ENCODE results near the gene CXCL8.

CXCL8 gene

GRCh38 chr4:73741031-73741749, 821 bp downstream of the CXCL8 start:
- Mint-ChIP-seq H3K4me1 (no peaks in the 10 kb centered on the region), H3K4me3 (no peak overlapping the region), H3K36me3 (ENCODE audit: insufficient read depth) (no peaks in the 10 kb centered on the region), H3K27me3 (no peaks in the 10 kb centered on the region), H3K9me3 (peaks cover 6% of the 10 kb centered on the region), H3K27ac (ENCODE audit: low read depth) (no peak overlapping the region)
- ATAC-seq (replicated peaks; ENCODE audit: extremely low read depth, poor library complexity, severe bottlenecking) (no peak), DNase-seq (ENCODE audit: low spot score in 2 of 2) (no peak)

GRCh38 chr4:73741750-73742489, 1.6 kb downstream of the CXCL8 start:
- peaks cover 6% of the 10 kb centered on the region for H3K9me3 Mint-ChIP-seq
- DNase-seq (ENCODE audit: low spot score in 2 of 2), result no peak
- no peaks in the 10 kb centered on the region for H3K4me1 Mint-ChIP-seq
- ATAC-seq (replicated peaks; ENCODE audit: extremely low read depth, poor library complexity, severe bottlenecking), result no peak
- no peaks in the 10 kb centered on the region for H3K36me3 Mint-ChIP-seq (ENCODE audit: insufficient read depth)
- H3K27ac Mint-ChIP-seq (ENCODE audit: low read depth), result no peak overlapping the region
- H3K27me3 Mint-ChIP-seq, result no peaks in the 10 kb centered on the region
- H3K4me3 Mint-ChIP-seq, result no peak overlapping the region

- Mint-ChIP-seq H3K36me3 (ENCODE audit: insufficient read depth) (no peaks in the 10 kb centered on the region), H3K4me1 (no peaks in the 10 kb centered on the region), H3K9me3 (peaks cover 6% of the 10 kb centered on the region), H3K4me3 (no peak overlapping the region), H3K27ac (ENCODE audit: low read depth) (no peak overlapping the region), H3K27me3 (no peaks in the 10 kb centered on the region)
- ATAC-seq (replicated peaks; ENCODE audit: extremely low read depth, poor library complexity, severe bottlenecking), result no peak
- DNase-seq (ENCODE audit: low spot score in 2 of 2), result no peak
Observed at GRCh38 chr4:73742490-73743160, 2.3 kb downstream of the CXCL8 start.

- Mint-ChIP-seq H3K9me3 (peaks cover 6% of the 10 kb centered on the region), H3K4me1 (no peaks in the 10 kb centered on the region), H3K36me3 (ENCODE audit: insufficient read depth) (no peaks in the 10 kb centered on the region), H3K4me3 (no peak overlapping the region), H3K27me3 (no peaks in the 10 kb centered on the region), H3K27ac (ENCODE audit: low read depth) (no peak overlapping the region)
- no peak for DNase-seq (ENCODE audit: low spot score in 2 of 2)
- ATAC-seq (replicated peaks; ENCODE audit: extremely low read depth, poor library complexity, severe bottlenecking), result no peak
Observed at GRCh38 chr4:73743281-73743680, 2.9 kb downstream of the CXCL8 start.

- no peak for ATAC-seq (replicated peaks; ENCODE audit: extremely low read depth, poor library complexity, severe bottlenecking)
- Mint-ChIP-seq H3K27ac (ENCODE audit: low read depth) (no peak overlapping the region), H3K4me1 (no peaks in the 10 kb centered on the region), H3K36me3 (ENCODE audit: insufficient read depth) (no peaks in the 10 kb centered on the region), H3K4me3 (no peak overlapping the region), H3K9me3 (peaks cover 6% of the 10 kb centered on the region), H3K27me3 (no peaks in the 10 kb centered on the region)
- DNase-seq (ENCODE audit: low spot score in 2 of 2), result no peak
Observed at GRCh38 chr4:73743795-73744194, 3.4 kb downstream of the CXCL8 start.

GRCh38 chr4:73744203-73744602, 3.8 kb downstream of the CXCL8 start:
- DNase-seq (ENCODE audit: low spot score in 2 of 2) (no peak), ATAC-seq (replicated peaks; ENCODE audit: extremely low read depth, poor library complexity, severe bottlenecking) (no peak)
- no peak overlapping the region for H3K4me3 Mint-ChIP-seq
- H3K36me3 Mint-ChIP-seq (ENCODE audit: insufficient read depth), result no peaks in the 10 kb centered on the region
- H3K4me1 Mint-ChIP-seq, result no peaks in the 10 kb centered on the region
- no peak overlapping the region for H3K27ac Mint-ChIP-seq (ENCODE audit: low read depth)
- H3K27me3 Mint-ChIP-seq, result no peaks in the 10 kb centered on the region
- peaks cover 6% of the 10 kb centered on the region for H3K9me3 Mint-ChIP-seq

- Mint-ChIP-seq H3K27ac (ENCODE audit: low read depth) (no peak overlapping the region), H3K9me3 (peaks cover 6% of the 10 kb centered on the region), H3K36me3 (ENCODE audit: insufficient read depth) (no peaks in the 10 kb centered on the region), H3K27me3 (no peaks in the 10 kb centered on the region), H3K4me3 (no peak overlapping the region), H3K4me1 (no peaks in the 10 kb centered on the region)
- DNase-seq (ENCODE audit: low spot score in 2 of 2) (no peak), ATAC-seq (replicated peaks; ENCODE audit: extremely low read depth, poor library complexity, severe bottlenecking) (no peak)
Observed at GRCh38 chr4:73750730-73751129, 10.4 kb downstream of the CXCL8 start.

- H3K27ac Mint-ChIP-seq (ENCODE audit: low read depth), result no peak overlapping the region
- H3K27me3 Mint-ChIP-seq, result no peaks in the 10 kb centered on the region
- no peak for DNase-seq (ENCODE audit: low spot score in 2 of 2)
- H3K36me3 Mint-ChIP-seq (ENCODE audit: insufficient read depth), result no peaks in the 10 kb centered on the region
- no peaks in the 10 kb centered on the region for H3K4me1 Mint-ChIP-seq
- H3K9me3 Mint-ChIP-seq, result peaks cover 6% of the 10 kb centered on the region
- no peak for ATAC-seq (replicated peaks; ENCODE audit: extremely low read depth, poor library complexity, severe bottlenecking)
- H3K4me3 Mint-ChIP-seq, result no peak overlapping the region
Observed at GRCh38 chr4:73751166-73751565, 10.8 kb downstream of the CXCL8 start.

GRCh38 chr4:73751830-73752229, 11.5 kb downstream of the CXCL8 start:
- Mint-ChIP-seq H3K4me3 (no peak overlapping the region), H3K27ac (ENCODE audit: low read depth) (no peak overlapping the region), H3K9me3 (peaks cover 6% of the 10 kb centered on the region), H3K36me3 (ENCODE audit: insufficient read depth) (no peaks in the 10 kb centered on the region), H3K27me3 (no peaks in the 10 kb centered on the region), H3K4me1 (no peaks in the 10 kb centered on the region)
- ATAC-seq (replicated peaks; ENCODE audit: extremely low read depth, poor library complexity, severe bottlenecking) (no peak), DNase-seq (ENCODE audit: low spot score in 2 of 2) (no peak)

- ATAC-seq (replicated peaks; ENCODE audit: extremely low read depth, poor library complexity, severe bottlenecking), result no peak
- no peaks in the 10 kb centered on the region for H3K4me1 Mint-ChIP-seq
- DNase-seq (ENCODE audit: low spot score in 2 of 2), result no peak
- no peaks in the 10 kb centered on the region for H3K36me3 Mint-ChIP-seq (ENCODE audit: insufficient read depth)
- H3K9me3 Mint-ChIP-seq, result peaks cover 6% of the 10 kb centered on the region
- H3K4me3 Mint-ChIP-seq, result no peak overlapping the region
- H3K27me3 Mint-ChIP-seq, result no peaks in the 10 kb centered on the region
- H3K27ac Mint-ChIP-seq (ENCODE audit: low read depth), result no peak overlapping the region
Observed at GRCh38 chr4:73752424-73752823, 12.1 kb downstream of the CXCL8 start.

- H3K4me1 Mint-ChIP-seq, result no peaks in the 10 kb centered on the region
- no peak for DNase-seq (ENCODE audit: low spot score in 2 of 2)
- no peak for ATAC-seq (replicated peaks; ENCODE audit: extremely low read depth, poor library complexity, severe bottlenecking)
- peaks cover 2% of the 10 kb centered on the region for H3K36me3 Mint-ChIP-seq (ENCODE audit: insufficient read depth)
- no peaks in the 10 kb centered on the region for H3K27me3 Mint-ChIP-seq
- peaks cover 6% of the 10 kb centered on the region for H3K9me3 Mint-ChIP-seq
- no peak overlapping the region for H3K27ac Mint-ChIP-seq (ENCODE audit: low read depth)
- H3K4me3 Mint-ChIP-seq, result no peak overlapping the region
Observed at GRCh38 chr4:73753215-73753614, 12.8 kb downstream of the CXCL8 start.

- no peak for ATAC-seq (replicated peaks; ENCODE audit: extremely low read depth, poor library complexity, severe bottlenecking)
- peaks cover 2% of the 10 kb centered on the region for H3K36me3 Mint-ChIP-seq (ENCODE audit: insufficient read depth)
- no peaks in the 10 kb centered on the region for H3K4me1 Mint-ChIP-seq
- peaks cover 6% of the 10 kb centered on the region for H3K9me3 Mint-ChIP-seq
- no peak overlapping the region for H3K4me3 Mint-ChIP-seq
- DNase-seq (ENCODE audit: low spot score in 2 of 2), result no peak
- no peaks in the 10 kb centered on the region for H3K27me3 Mint-ChIP-seq
- H3K27ac Mint-ChIP-seq (ENCODE audit: low read depth), result no peak overlapping the region
Observed at GRCh38 chr4:73754934-73755333, 14.6 kb downstream of the CXCL8 start.

GRCh38 chr4:73759357-73759756, 19.0 kb downstream of the CXCL8 start:
- Mint-ChIP-seq H3K4me3 (no peak overlapping the region), H3K27ac (ENCODE audit: low read depth) (no peak overlapping the region), H3K36me3 (ENCODE audit: insufficient read depth) (peaks cover 2% of the 10 kb centered on the region), H3K27me3 (no peaks in the 10 kb centered on the region), H3K4me1 (no peaks in the 10 kb centered on the region), H3K9me3 (peaks cover 1% of the 10 kb centered on the region)
- ATAC-seq (replicated peaks; ENCODE audit: extremely low read depth, poor library complexity, severe bottlenecking) (no peak), DNase-seq (ENCODE audit: low spot score in 2 of 2) (no peak)
